ENCODE data around the gene TNS3.

The TNS3 gene

GRCh38 chr7:47518827-47519226 is 63.1 kb downstream of the TNS3 start:
- DNase-seq = no peak

GRCh38 chr7:47517821-47518480 is 64.0 kb downstream of the TNS3 start:
- DNase-seq = no peak

- DNase-seq = peak; percentile 95
These were observed 64.8 kb downstream of the TNS3 start for GRCh38 chr7:47516985-47517600.

GRCh38 chr7:47516386-47516785 is 65.5 kb downstream of the TNS3 start:
- no peak for DNase-seq

- DNase-seq = no peak
These were observed 66.5 kb downstream of the TNS3 start for GRCh38 chr7:47515305-47515834.

- DNase-seq = no peak
These were observed 67.1 kb downstream of the TNS3 start for GRCh38 chr7:47514818-47515217.

GRCh38 chr7:47514367-47514766 is 67.5 kb downstream of the TNS3 start:
- DNase-seq = no peak

GRCh38 chr7:47513741-47514241 is 68.1 kb downstream of the TNS3 start:
- DNase-seq = no peak

- DNase-seq = no peak
These were observed 69.3 kb downstream of the TNS3 start for GRCh38 chr7:47512481-47513176.

- DNase-seq = peak; percentile 63
These were observed 70.1 kb downstream of the TNS3 start for GRCh38 chr7:47511699-47512370.

- no peak for DNase-seq
These were observed 71.1 kb downstream of the TNS3 start for GRCh38 chr7:47510786-47511185.

GRCh38 chr7:47510192-47510591 is 71.7 kb downstream of the TNS3 start:
- no peak for DNase-seq

- DNase-seq = no peak
These were observed 72.3 kb downstream of the TNS3 start for GRCh38 chr7:47509571-47509970.

- DNase-seq = no peak
These were observed 73.2 kb downstream of the TNS3 start for GRCh38 chr7:47508389-47509380.

- DNase-seq = no peak
These were observed 74.4 kb downstream of the TNS3 start for GRCh38 chr7:47507522-47507921.

- DNase-seq = no peak
These were observed 75.2 kb downstream of the TNS3 start for GRCh38 chr7:47506382-47507339.

- no peak for DNase-seq
These were observed 76.5 kb downstream of the TNS3 start for GRCh38 chr7:47505312-47506007.

GRCh38 chr7:47504551-47505311 is 77.2 kb downstream of the TNS3 start:
- no peak for DNase-seq

GRCh38 chr7:47503281-47503680 is 78.6 kb downstream of the TNS3 start:
- DNase-seq = no peak

Measured in NCI-H1092 treated with DMSO at 0.1 percent for 48 hours (cell line).